Stimulated activated CD8-positive, alpha-beta memory T cell treated with anti-CD3 and anti-CD28 coated beads, Interleukin-4, amount 100 ng/mL, for 48 hours (primary cell): ENCODE results near the gene COMT.
A peak's percentile ranks its signal among the peaks of the same experiment; 100 is the strongest.

Source experiments
- DNase-seq: peaks from one replicate; pipeline ENCODE4 v3.0.0-alpha.2; 2020

The COMT gene

GRCh38 chr22:19959043-19959586 is 17.5 kb downstream of the COMT start:
- no peak for DNase-seq

GRCh38 chr22:19959587-19960490 is 18.3 kb downstream of the COMT start:
- DNase-seq: no peak

GRCh38 chr22:19960491-19961200 is 19.1 kb downstream of the COMT start:
- no peak for DNase-seq

GRCh38 chr22:19961201-19961580 is 19.6 kb downstream of the COMT start:
- DNase-seq: no peak

GRCh38 chr22:19961868-19962245 is 20.3 kb downstream of the COMT start:
- DNase-seq: no peak

GRCh38 chr22:19962246-19962908 is 20.8 kb downstream of the COMT start:
- peak; percentile 79 for DNase-seq

GRCh38 chr22:19962909-19963806 is 21.6 kb downstream of the COMT start:
- DNase-seq: peak; percentile 70

GRCh38 chr22:19963863-19964642 is 22.5 kb downstream of the COMT start:
- DNase-seq: no peak

GRCh38 chr22:19964701-19965386 is 23.3 kb downstream of the COMT start:
- no peak for DNase-seq

GRCh38 chr22:19965771-19966709 is 24.5 kb downstream of the COMT start:
- no peak for DNase-seq

GRCh38 chr22:19966908-19967750 is 25.6 kb downstream of the COMT start:
- DNase-seq: no peak

GRCh38 chr22:19967850-19968449 is 26.4 kb downstream of the COMT start:
- no peak for DNase-seq

- no peak for DNase-seq
Observed at GRCh38 chr22:19968450-19968891, 26.9 kb downstream of the COMT start.

- no peak for DNase-seq
Observed at GRCh38 chr22:19969141-19969928, 27.8 kb downstream of the COMT start.

GRCh38 chr22:19970031-19970478 is 28.5 kb downstream of the COMT start:
- no peak for DNase-seq

GRCh38 chr22:19970479-19971275 is 29.1 kb downstream of the COMT start:
- DNase-seq: peak; percentile 90
